B cell (primary cell): ENCODE data around the gene HOXC6. TPM values are rescaled to one million over a fixed set of nuclear protein-coding genes. Genes with fewer than 3 reads are reported as not detected.

Source experiments
- ATAC-seq: fragments of 200-7000 bp; cut with Tn5 transposase; one replicate; pipeline ENCODE4 v1.10.0; 2021; ENCODE audit warnings: low read depth, mild to moderate bottlenecking, moderate number of reproducible peaks, moderate library complexity
- CTCF ChIA-PET: fragments of 350-600 bp; sonication (Branson Sonifier 250); formaldehyde crosslinking; loops from one replicate; lab custom pipeline; 2021; ENCODE audit warnings: antibody characterized with exemption, inconsistent platforms; lab: Charles Lee
- POLR2A ChIA-PET: fragments of 350-600 bp; sonication (Branson Sonifier 250); formaldehyde crosslinking; loops from one replicate; lab custom pipeline; 2021; ENCODE audit warnings: antibody characterized with exemption; lab: Charles Lee
- DNase-seq: peaks from one replicate; pipeline ENCODE4 v3.0.0; 2013
- H2AFZ ChIP-seq: 2 replicates; pipeline ENCODE4 v1.6.1; 2012; ENCODE audit warnings: mild to moderate bottlenecking, low read depth, low read length; ENCODE audit not compliant: insufficient read depth, poor library complexity, severe bottlenecking
- H3K27ac ChIP-seq, 2 donors: 1 replicate in 1 of 2; 2 replicates in 1 of 2; pipeline ENCODE4 v1.5.1; 2012 to 2013; ENCODE audit warnings: low read length in 2 of 2, mild to moderate bottlenecking in 2 of 2, moderate library complexity in 1 of 2
- H3K27me3 ChIP-seq, 4 experiments: fragments of 200-600 bp in 1 of 4; sonication (generic) in 1 of 4; replicated peaks in 1 of 4; 1 replicate in 2 of 4; 2 replicates in 2 of 4; pipeline versions ENCODE4 v1.6.1 to v1.7.0; 2013 to 2016; ENCODE audit warnings: low read length in 3 of 4, mild to moderate bottlenecking in 2 of 4, mixed read lengths in 1 of 4, moderate library complexity in 1 of 4; ENCODE audit not compliant: insufficient read depth in 4 of 4, control insufficient read depth in 3 of 4; ENCODE audit errors: control extremely low read depth in 1 of 4
- H3K36me3 ChIP-seq, 2 experiments: replicated peaks in 1 of 2; 1 replicate in 1 of 2; 2 replicates in 1 of 2; pipeline versions ENCODE4 v1.6.1 to v1.7.1; 2013; ENCODE audit warnings: low read length in 1 of 2; ENCODE audit not compliant: insufficient read depth in 2 of 2, control insufficient read depth in 1 of 2; ENCODE audit errors: control extremely low read depth in 1 of 2, extremely low read depth in 1 of 2
- H3K4me1 ChIP-seq, 2 donors: fragments of 200-600 bp in 1 of 2; sonication (generic) in 1 of 2; 1 replicate in 1 of 2; 2 replicates in 1 of 2; pipeline versions ENCODE4 v1.5.1 to v1.6.1; 2013 to 2017; ENCODE audit warnings: low read length in 2 of 2; ENCODE audit not compliant: control insufficient read depth in 2 of 2, insufficient read depth in 2 of 2
- H3K4me2 ChIP-seq: replicated peaks from 2 replicates; pipeline ENCODE3; 2012; ENCODE audit warnings: mild to moderate bottlenecking, low read depth, low read length; ENCODE audit not compliant: poor library complexity, severe bottlenecking
- H3K4me3 ChIP-seq, 5 experiments: fragments of 200-600 bp in 1 of 5; sonication (generic) in 1 of 5; 1 replicate in 3 of 5; 2 replicates in 2 of 5; pipeline versions ENCODE4 v1.5.1 to v1.7.0; 2011 to 2016; ENCODE audit warnings: low read length in 4 of 5, mild to moderate bottlenecking in 4 of 5, low read depth in 2 of 5, control low read depth in 1 of 5, moderate library complexity in 1 of 5; ENCODE audit not compliant: insufficient read depth in 1 of 5; ENCODE audit errors: control extremely low read depth in 1 of 5, extremely low read depth in 1 of 5
- H3K79me2 ChIP-seq: fragments of 200-600 bp; sonication (generic); one replicate; pipeline ENCODE4 v1.6.0; 2016; ENCODE audit warnings: low read length; ENCODE audit not compliant: control insufficient read depth, insufficient read depth
- H3K9ac ChIP-seq: fragments of 200-600 bp; sonication (generic); 2 replicates; pipeline ENCODE4 v1.6.1; 2017; ENCODE audit warnings: mild to moderate bottlenecking, low read length, moderate library complexity
- H3K9me3 ChIP-seq, 3 donors: one replicate each; pipeline versions ENCODE4 v1.6.1 to v1.7.1; 2013; ENCODE audit warnings: low read length in 2 of 3; ENCODE audit not compliant: control insufficient read depth in 2 of 3, insufficient read depth in 1 of 3; ENCODE audit errors: control extremely low read depth in 1 of 3
- H4K20me1 ChIP-seq: 2 replicates; pipeline ENCODE4 v1.6.0; 2012; ENCODE audit warnings: mild to moderate bottlenecking, low read length; ENCODE audit not compliant: insufficient read depth, control insufficient read depth, poor library complexity, severe bottlenecking
- H3K27ac Mint-ChIP-seq: one replicate; pipeline ENCODE4 v1.8.0; 2021; ENCODE audit warnings: mixed read lengths
- H3K27me3 Mint-ChIP-seq: one replicate; pipeline ENCODE4 v1.8.0; 2021; ENCODE audit warnings: mixed read lengths
- H3K4me1 Mint-ChIP-seq: one replicate; pipeline ENCODE4 v1.8.0; 2021; ENCODE audit warnings: mixed read lengths
- H3K4me3 Mint-ChIP-seq: one replicate; pipeline ENCODE4 v1.8.0; 2021; ENCODE audit warnings: mixed read lengths
- H3K9me3 Mint-ChIP-seq: one replicate; pipeline ENCODE4 v1.8.0; 2022; ENCODE audit warnings: mixed read lengths; ENCODE audit not compliant: insufficient read depth
- CTCF ChIP-seq: fragments of 200-600 bp; IDR thresholded peaks from one replicate; pipeline ENCODE4 v1.8.0; 2022; ENCODE audit warnings: antibody characterized with exemption, mild to moderate bottlenecking
- EZH2 ChIP-seq: IDR thresholded peaks from 2 replicates; pipeline ENCODE4 v1.6.1; 2012; ENCODE audit warnings: borderline replicate concordance, low read depth, mild to moderate bottlenecking, moderate library complexity, low read length; ENCODE audit not compliant: insufficient read depth, poor library complexity, severe bottlenecking
- WGBS: methylation state at CpG from one replicate; pipeline ENCODE4 v1.1.5; 2013; ENCODE audit warnings: missing lambda C conversion rate; ENCODE audit not compliant: insufficient coverage; 5-methylcytosine and 5-hydroxymethylcytosine counted together
- intact Hi-C: fragments of 100-400 bp; cut with micrococcal nuclease; formaldehyde crosslinking; loops from one replicate; pipeline ENCODE4 v1.10.0; 2022
- polyA plus RNA-seq: library from polyadenylated mRNA; depleted of rRNA; stranded (reverse); fragments of >200 nt; gene quantifications from 2 replicates; pipeline ENCODE4 v1.2.3, GENCODE V29; 2012
- total RNA-seq, 2 donors: library from RNA; stranded (reverse); fragments of 120-200 nt in 1 of 2; gene quantifications; 1 replicate in 1 of 2; 2 replicates in 1 of 2; pipeline versions ENCODE4 v1.2.3 to v1.2.4, GENCODE V29; 2013 to 2022

Gene HOXC6
- total and polyA plus RNA-seq, 2 donors (not counting 1 experiment from before 2014, with no cell fraction given) = not detected

GRCh38 chr12:54039417-54040147, 11.3 kb downstream of the HOXC6 start:
- TF ChIP-seq EZH2 (no peak), CTCF (no peak)
- Mint-ChIP-seq H3K4me1 (peaks cover 3% of the 10 kb centered on the region), H3K9me3 (no peaks in the 10 kb centered on the region), H3K27me3 (peaks cover 82% of the 10 kb centered on the region), H3K27ac (no peak overlapping the region), H3K4me3 (no peak overlapping the region)
- Histone ChIP-seq H3K9me3 (peaks cover 0 to 15% (median 0%) of the 10 kb centered on the region in 3 donors), H3K9ac (no peak overlapping the region), H3K36me3 (no peaks in the 10 kb centered on the region), H3K79me2 (no peaks in the 10 kb centered on the region), H3K27ac (no peak overlapping the region), H2AFZ (no peak overlapping the region), H3K4me3 (no peak overlapping the region), H3K27me3 (peaks cover 0 to 92% (median 63%) of the 10 kb centered on the region in 4 experiments), H3K4me1 (peaks cover 4 to 8% of the 10 kb centered on the region in 2 donors), H4K20me1 (no peaks in the 10 kb centered on the region), H3K4me2 (no peak overlapping the region)
- WGBS = 36% methylated on average over 15 of the region's 16 CpGs
- ChIA-PET POLR2A (no interaction called here), CTCF (no interaction called here)
- DNase-seq = no peak
- intact Hi-C loops = no loop called here
- no peak for ATAC-seq

GRCh38 chr12:54040148-54040494, 11.9 kb downstream of the HOXC6 start:
- no peaks in the 10 kb centered on the region for H4K20me1 ChIP-seq
- H3K9me3 Mint-ChIP-seq = no peaks in the 10 kb centered on the region
- H3K4me3 Mint-ChIP-seq = no peak overlapping the region
- H3K79me2 ChIP-seq = no peaks in the 10 kb centered on the region
- H2AFZ ChIP-seq = no peak overlapping the region
- H3K27me3 Mint-ChIP-seq = peaks cover 84% of the 10 kb centered on the region
- no peak overlapping the region for H3K27ac Mint-ChIP-seq
- peaks cover under 1% of the 10 kb centered on the region for H3K4me1 Mint-ChIP-seq
- WGBS = 60% methylated on average over 4 of the region's 4 CpGs
- ATAC-seq (no peak), DNase-seq (no peak)
- H3K27ac ChIP-seq = no peak overlapping the region
- ChIA-PET POLR2A (no interaction called here), CTCF (interaction anchor here (1.5 kb wide), 1 partner anchor 13 kb away, joined by 3 read pairs; the partner anchor contains the start of gene HOXC4)
- peaks cover 0 to 3% of the 10 kb centered on the region in 2 donors for H3K4me1 ChIP-seq
- H3K9ac ChIP-seq = no peak overlapping the region
- no peak overlapping the region for H3K4me2 ChIP-seq
- H3K9me3 ChIP-seq = peaks cover 0 to 10% (median 0%) of the 10 kb centered on the region in 3 donors
- peaks cover 0 to 92% (median 63%) of the 10 kb centered on the region in 4 experiments for H3K27me3 ChIP-seq
- intact Hi-C loops = no loop called here
- H3K36me3 ChIP-seq = no peaks in the 10 kb centered on the region
- H3K4me3 ChIP-seq = no peak overlapping the region
- TF ChIP-seq EZH2 (no peak), CTCF (no peak)
